Thyroid gland (tissue), 4 donors: Measurements from ENCODE around the gene VPS52.

ENCODE experiments used
- CTCF ChIP-seq, 6 experiments: fragments of 200-600 bp in 3 of 6; fragments of 450-650 bp in 3 of 6; sonication (generic) in 3 of 6; IDR thresholded peaks; one replicate each; pipeline ENCODE4 v1.5.1; 2016 to 2019; ENCODE audit warnings: antibody characterized with exemption in 6 of 6, mild to moderate bottlenecking in 2 of 6, inconsistent platforms in 1 of 6, moderate library complexity in 1 of 6
- POLR2A ChIP-seq, 2 donors: fragments of 450-650 bp; IDR thresholded peaks; one replicate each; pipeline ENCODE4 v1.6.1; 2017; ENCODE audit warnings: antibody characterized with exemption in 2 of 2, mild to moderate bottlenecking in 2 of 2, moderate library complexity in 1 of 2

- TF ChIP-seq POLR2A (IDR thresholded peaks at IDR 0.05) (no peak), CTCF (IDR thresholded peaks at IDR 0.05) (no peak)
Observed at GRCh38 chr6:33237741-33238140, 33.9 kb downstream of the VPS52 start.
